SKM-1 (cell line): Measurements from ENCODE around the gene SPINK1.
"Not testable (repeated sequence)": the region's sequence is repeated elsewhere in the genome, so short reads cannot be mapped to it uniquely, and the experiment has no call there.

Experiments used
- DNase-seq: peaks from one replicate; lab custom pipeline; 2025; ENCODE audit not compliant: unreplicated experiment; lab: John Stamatoyannopoulos, UW

SPINK1 gene

DNA sequence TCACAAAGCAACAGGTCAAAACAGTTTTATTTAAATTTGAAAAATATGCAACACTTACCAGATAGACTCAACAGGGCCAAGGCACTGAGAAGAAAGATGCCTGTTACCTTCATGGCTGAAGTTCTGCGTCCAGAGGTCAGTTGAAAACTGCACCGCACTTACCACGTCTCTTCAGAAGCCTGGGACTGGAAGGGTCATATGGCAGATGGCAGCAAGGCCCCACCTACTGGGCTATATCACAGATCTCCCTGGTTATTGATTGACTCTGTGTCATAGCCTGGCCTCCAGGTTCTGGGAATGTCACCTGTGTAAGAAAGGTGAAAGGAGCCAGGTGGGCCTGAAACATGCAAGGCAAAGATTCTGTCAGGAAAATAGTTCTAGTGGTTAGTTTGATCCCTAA lies at the start of gene SPINK1:
SPINK1 (minus strand) TSS at position 207 of the 400 bp plus-strand sequence; CDS start at position 113, 94 bp downstream.
- DNase-seq: no peak

- DNase-seq: no peak
Measured at GRCh38 chr5:147880487-147880886, 49.0 kb upstream of the SPINK1 start.

DNA sequence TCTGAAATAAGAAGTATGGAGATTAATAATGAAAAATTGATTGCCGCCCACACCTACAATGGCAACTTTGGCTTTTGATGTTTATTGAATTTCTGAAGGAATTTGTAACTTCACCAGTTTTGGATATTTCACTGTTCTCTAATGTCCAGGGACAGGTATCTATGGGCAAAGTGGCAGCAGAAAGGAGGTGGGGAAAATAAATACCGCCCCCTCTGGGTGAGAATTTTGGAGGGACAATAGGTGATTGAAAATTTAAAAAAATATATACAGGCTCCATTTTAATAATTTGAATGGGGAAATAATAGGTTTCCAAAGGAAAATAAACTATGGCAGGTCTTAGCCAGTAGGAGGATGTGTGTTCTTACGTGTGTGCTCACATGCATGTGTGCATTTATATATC lies 48.3 kb upstream of the SPINK1 start:
- DNase-seq: no peak

DNA sequence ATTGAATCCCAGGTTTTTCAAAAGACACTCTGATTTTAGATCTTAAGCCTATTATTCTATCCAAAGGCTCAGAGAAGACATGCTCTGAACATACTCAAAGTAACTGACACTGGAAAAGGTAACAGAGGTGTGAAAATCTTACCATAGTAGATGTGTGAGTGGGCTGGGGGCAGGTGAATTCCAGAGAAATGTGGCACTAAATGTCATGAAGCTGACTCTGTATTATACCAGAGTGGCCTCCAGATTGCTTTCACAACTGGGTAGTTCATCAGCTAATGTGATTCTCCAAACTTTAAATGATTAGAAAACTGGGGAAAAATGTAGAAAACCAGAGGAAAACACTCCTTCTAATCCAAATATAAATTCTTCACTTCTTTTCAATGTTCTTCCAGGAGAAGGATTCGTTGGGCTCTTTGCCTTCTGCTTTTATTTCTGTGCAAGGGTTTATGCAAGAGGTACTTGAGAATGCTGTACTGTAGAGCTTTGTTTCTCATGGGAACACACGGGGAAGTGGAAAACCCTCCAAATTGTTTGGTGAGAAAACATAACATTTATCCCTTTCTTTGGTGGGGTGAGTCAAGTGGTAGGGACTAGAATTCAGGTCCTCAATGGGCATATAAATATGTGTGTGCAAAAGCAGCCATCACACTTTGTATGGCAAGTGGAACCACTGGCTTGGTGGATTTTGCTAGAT lies 46.7 kb upstream of the SPINK1 start, which contains the start of gene SCGB3A2:
SCGB3A2 (plus strand) TSS at position 646 of the 694 bp plus-strand sequence. CDS start 93 bp downstream, outside the sequence.
- DNase-seq: no peak

- no peak for DNase-seq
Measured at GRCh38 chr5:147876626-147877025, 45.2 kb upstream of the SPINK1 start.

- no peak for DNase-seq
Measured at GRCh38 chr5:147876141-147876540, 44.7 kb upstream of the SPINK1 start.

GRCh38 chr5:147874910-147875367 lies 43.5 kb upstream of the SPINK1 start:
- no peak for DNase-seq

DNA sequence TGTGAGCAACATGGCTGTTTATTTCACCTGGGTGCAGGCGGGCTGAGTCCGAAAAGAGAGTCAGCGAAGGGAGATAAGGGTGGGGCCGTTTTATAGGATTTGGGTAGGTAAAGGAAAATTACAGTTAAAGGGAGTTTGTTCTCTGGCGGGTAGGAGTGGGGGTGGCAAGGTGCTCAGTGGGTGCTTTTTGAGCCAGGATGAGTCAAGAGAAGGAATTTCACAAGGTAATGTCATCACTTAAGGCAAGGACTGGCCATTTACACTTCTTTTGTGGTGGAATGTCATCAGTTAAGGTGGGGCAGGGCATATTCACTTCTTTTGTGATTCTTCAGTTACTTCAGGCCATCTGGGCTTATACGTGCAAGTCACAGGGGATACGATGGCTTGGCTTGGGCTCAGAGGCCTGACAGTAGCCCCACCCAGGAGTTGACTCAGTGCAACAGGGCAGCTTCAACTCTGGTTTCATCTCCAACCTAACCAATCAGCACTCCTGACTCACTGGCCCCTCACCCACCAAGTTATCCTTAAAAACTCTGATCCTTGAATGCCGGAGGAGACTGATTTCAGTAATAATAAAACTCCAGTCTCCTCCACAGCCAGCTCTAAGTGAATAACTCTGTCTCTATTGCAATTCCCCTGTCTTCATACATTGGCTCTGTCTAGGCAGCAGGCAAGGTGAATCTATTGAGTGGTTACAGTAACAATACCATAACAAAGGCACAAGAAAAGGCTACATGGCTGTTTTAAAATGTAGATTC lies 42.8 kb upstream of the SPINK1 start:
- DNase-seq: not testable (repeated sequence)

DNA sequence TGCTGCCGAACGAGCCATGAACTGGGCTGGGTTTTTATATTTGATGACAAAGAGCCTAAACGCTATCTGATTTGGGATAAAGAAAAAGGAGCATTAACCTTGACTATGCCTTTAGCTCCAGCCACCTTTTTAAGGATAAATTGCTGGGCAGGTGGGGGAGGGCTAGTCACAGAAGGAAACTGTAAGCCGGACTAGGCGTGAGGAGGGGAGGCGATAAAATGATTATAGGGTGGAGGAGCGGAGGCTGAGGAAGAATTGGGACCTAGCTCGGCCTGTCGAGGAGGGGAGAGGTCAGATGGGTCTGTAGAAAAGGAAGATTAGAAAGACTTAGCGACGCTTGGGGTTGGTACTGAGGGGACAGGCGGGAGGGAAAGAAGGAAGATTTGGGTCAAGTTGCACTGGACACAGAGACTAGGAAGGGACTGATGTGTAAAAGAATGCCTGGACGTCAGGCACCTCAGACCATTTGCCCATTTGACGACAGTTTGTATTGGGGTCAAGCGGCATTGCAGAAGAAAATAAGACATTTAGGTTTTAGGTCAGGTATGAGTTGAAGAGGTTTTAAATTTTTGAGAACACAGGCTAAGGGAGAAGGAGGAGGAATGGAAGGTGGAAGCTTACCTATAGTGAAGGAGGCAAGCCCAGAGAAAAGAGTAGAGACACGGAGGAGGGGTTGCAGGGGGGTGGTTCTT lies 41.4 kb upstream of the SPINK1 start:
- DNase-seq: not testable (repeated sequence)

DNA sequence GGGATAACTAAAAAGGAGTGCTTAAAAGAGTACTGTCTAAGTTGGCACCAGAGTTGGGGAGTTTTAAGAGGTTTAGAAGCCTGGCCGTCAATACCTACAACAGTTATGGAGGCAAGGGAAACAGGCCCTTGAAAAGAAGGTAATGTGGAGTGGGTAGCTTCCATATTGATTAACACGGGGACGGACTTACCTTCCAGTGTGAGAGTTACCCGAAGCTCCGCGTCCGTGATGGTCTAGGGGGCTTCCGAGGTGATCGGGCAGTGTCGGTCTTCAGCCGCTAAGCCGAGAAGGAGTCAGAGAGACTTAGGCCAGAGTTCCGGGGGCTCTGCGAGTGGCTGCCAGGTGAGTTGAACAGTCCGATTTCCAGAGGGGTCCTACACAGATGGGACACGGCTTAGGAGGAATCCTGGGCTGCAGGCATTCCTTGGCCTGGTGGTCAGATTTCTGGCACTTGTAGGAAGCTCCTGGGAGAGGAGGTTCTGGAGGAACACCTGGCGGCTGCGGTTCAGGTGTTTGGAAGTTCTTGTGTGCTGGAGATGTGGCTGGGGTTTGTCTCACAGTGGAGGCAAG lies 40.6 kb upstream of the SPINK1 start:
- DNase-seq: not testable (repeated sequence)

DNA sequence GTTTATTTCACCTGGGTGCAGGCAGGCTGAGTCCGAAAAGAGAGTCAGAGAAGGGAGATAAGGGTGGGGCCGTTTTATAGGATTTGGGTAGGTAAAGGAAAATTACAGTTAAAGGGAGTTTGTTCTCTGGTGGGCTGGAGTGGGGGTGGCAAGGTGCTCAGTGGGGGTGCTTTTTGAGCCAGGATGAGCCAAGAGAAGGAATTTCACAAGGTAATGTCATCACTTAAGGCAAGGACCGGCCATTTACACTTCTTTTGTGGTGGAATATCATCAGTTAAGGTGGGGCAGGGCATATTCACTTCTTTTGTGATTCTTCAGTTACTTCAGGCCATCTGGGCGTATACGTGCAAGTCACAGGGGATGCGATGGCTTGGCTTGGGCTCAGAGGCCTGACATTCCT lies 38.4 kb upstream of the SPINK1 start:
- not testable (repeated sequence) for DNase-seq

- DNase-seq: no peak
Measured at GRCh38 chr5:147869112-147869511, 37.6 kb upstream of the SPINK1 start.

GRCh38 chr5:147863454-147864158 lies 32.1 kb upstream of the SPINK1 start:
- no peak for DNase-seq

- DNase-seq: no peak
Measured at GRCh38 chr5:147860641-147861025, 29.2 kb upstream of the SPINK1 start.

DNA sequence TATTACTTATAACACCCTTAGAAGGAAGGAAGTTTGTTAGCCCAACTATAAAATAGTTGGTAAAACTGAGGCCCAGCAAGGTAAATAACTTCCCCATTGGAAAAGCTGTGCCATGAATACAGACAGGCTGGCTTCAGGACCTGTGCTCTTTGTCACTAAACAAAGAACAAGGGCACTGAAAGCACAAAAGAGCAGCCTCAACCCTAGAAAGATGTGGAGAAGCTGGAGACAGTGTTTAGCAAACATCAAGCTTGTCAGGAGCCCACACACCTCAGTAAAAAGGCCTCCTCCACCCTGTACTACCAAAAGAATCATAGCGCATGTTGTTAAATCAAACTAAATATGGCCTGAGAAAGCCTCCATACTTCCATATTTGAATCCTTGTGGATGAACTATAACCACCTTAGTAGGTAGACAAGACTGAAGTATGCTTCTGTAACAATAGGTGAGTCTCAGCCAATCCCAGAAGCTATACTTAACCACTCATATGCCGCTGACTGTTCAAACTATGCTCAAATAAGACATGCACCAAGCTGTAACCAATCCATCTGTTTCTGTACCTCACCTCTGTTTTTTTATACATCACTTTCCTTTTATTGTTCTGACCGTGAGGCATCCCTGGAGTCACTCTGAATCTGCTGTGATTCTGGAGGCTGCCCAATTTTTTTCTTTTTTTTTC lies 28.6 kb upstream of the SPINK1 start:
- no peak for DNase-seq

- no peak for DNase-seq
Measured at GRCh38 chr5:147858565-147858964, 27.1 kb upstream of the SPINK1 start.

DNA sequence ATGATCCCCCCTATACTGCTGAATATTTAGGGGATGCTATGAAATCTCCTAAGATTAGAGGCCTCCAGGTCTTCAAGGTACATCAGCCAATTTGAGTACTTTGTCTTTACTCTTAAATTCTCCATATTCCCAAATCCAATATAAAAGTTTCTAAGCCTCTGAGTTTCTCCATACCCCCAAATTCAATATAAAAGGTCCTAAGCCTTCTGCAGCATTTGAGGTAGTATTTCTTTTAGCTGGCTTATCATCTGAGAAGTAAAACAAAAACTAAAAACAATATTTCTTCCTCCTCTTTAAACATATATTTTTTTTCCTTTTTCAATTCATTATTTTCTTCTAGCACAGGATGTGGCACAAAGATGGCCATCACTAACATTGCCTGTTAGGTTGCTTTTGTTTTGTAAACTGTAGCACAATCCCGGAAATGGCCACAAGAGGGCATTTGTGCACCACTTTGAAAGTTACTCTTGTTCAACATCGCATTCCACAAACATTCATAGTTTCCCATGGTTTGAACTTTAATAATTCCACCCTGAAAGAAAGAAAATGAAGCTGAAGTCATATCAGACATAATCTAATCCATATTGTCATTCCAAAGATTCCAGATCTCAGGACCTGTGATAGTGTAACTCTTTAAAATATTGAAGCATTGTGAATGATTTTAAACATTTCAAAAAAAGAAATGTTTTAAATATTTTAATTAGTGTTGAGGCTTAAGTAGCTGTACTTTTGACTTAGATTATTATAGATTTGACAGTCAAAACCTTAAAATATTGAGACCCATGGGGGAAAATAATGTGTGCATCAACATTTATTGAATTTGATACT lies 26.0 kb upstream of the SPINK1 start:
- DNase-seq: no peak

- DNase-seq: no peak
Measured at GRCh38 chr5:147856801-147857200, 25.3 kb upstream of the SPINK1 start.

DNA sequence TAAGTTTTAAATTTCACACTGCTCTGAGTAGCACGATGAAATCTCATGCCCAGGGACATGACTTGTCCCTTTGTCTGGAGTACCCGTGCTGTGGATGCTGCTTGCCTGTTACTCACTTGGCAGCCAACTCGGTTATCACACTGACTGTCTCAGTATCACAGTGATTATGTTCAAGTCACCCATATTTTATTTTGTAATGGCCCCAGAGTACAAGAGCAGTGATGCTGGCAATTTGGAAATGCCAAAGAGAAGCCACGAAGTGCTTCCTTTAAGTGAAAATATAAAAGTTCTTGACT lies 24.3 kb upstream of the SPINK1 start:
- DNase-seq: no peak
